Stomach (tissue), 4 donors: ENCODE measurements around the gene ATP2B2.

Experiments used
- EP300 ChIP-seq: sonication (generic); formaldehyde crosslinking; IDR thresholded peaks from one replicate; pipeline ENCODE4 v1.6.1; 2017; ENCODE audit warnings: antibody characterized with exemption
- POLR2A ChIP-seq, 4 donors: fragments of 450-650 bp; IDR thresholded peaks; one replicate each; pipeline ENCODE4 v1.6.1; 2016; ENCODE audit warnings: antibody characterized with exemption in 4 of 4, control low read depth in 2 of 4, mild to moderate bottlenecking in 1 of 4, moderate library complexity in 1 of 4
- POLR2AphosphoS5 ChIP-seq, 3 donors: sonication (generic); formaldehyde crosslinking; IDR thresholded peaks; one replicate each; pipeline ENCODE4 v1.6.1; 2016; ENCODE audit warnings: antibody characterized with exemption in 3 of 3
- TF ChIP-seq, protein P1 (sequence below), 7 experiments: fragments of 450-650 bp in 4 of 7; fragments of 200-600 bp in 3 of 7; sonication (generic) in 3 of 7; IDR thresholded peaks; one replicate each; pipeline ENCODE4 v1.5.1; 2016 to 2019; ENCODE audit warnings: antibody characterized with exemption in 7 of 7, control low read depth in 2 of 7, mild to moderate bottlenecking in 1 of 7

DNA sequence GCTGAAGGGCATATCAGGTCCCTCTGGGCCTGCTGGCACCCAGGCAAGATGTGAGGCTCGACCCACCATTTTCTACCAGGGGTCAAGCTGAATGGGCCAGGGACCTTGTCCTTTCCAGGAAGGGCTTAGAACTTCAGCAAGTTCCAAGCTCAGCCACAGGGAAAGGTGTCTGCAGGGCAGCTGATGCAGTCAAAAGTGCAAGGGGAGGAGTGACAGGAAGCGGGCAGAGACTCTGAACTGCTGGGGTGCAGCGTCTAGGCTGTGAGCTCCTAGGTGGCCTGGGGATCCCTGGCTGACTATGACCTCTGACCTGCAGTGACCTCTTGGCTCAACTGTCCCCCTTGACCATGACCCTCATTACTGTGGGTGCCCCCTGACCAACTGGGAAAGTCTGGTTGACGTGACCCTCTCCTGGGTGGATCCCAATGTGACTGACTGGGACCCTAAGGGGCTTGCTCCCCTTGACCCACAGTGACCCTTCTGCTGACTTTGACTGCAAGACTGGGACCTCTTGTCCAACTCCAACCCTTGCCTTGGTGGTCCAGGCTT lies 170.1 kb downstream of the ATP2B2 start:
- TF ChIP-seq, protein P1, sequence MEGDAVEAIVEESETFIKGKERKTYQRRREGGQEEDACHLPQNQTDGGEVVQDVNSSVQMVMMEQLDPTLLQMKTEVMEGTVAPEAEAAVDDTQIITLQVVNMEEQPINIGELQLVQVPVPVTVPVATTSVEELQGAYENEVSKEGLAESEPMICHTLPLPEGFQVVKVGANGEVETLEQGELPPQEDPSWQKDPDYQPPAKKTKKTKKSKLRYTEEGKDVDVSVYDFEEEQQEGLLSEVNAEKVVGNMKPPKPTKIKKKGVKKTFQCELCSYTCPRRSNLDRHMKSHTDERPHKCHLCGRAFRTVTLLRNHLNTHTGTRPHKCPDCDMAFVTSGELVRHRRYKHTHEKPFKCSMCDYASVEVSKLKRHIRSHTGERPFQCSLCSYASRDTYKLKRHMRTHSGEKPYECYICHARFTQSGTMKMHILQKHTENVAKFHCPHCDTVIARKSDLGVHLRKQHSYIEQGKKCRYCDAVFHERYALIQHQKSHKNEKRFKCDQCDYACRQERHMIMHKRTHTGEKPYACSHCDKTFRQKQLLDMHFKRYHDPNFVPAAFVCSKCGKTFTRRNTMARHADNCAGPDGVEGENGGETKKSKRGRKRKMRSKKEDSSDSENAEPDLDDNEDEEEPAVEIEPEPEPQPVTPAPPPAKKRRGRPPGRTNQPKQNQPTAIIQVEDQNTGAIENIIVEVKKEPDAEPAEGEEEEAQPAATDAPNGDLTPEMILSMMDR (IDR thresholded peaks at IDR 0.05), result no peak
- TF ChIP-seq POLR2AphosphoS5 (IDR thresholded peaks at IDR 0.05) (no peak), POLR2A (IDR thresholded peaks at IDR 0.05) (no peak), EP300 (no peak)
